SKM-1 (cell line): Measurements from ENCODE around the gene ALAS1.
"Not testable (repeated sequence)": the region's sequence is repeated elsewhere in the genome, so short reads cannot be mapped to it uniquely, and the experiment has no call there.

Experiments used
- DNase-seq: peaks from one replicate; lab custom pipeline; 2025; ENCODE audit not compliant: unreplicated experiment; lab: John Stamatoyannopoulos, UW

Gene ALAS1

GRCh38 chr3:52176951-52177700, 20.8 kb upstream of the ALAS1 start:
- DNase-seq = no peak

GRCh38 chr3:52177701-52178042, 20.3 kb upstream of the ALAS1 start:
- DNase-seq = no peak

GRCh38 chr3:52178126-52178525, 19.8 kb upstream of the ALAS1 start:
- DNase-seq = not testable (repeated sequence)

- DNase-seq = no peak
Observed at GRCh38 chr3:52178537-52178936, 19.4 kb upstream of the ALAS1 start.

GRCh38 chr3:52181543-52181942, 16.4 kb upstream of the ALAS1 start:
- no peak for DNase-seq

GRCh38 chr3:52182196-52182595, 15.8 kb upstream of the ALAS1 start:
- DNase-seq = peak; percentile 62

- no peak for DNase-seq
Observed at GRCh38 chr3:52182691-52183090, 15.3 kb upstream of the ALAS1 start.

- DNase-seq = no peak
Observed at GRCh38 chr3:52183786-52184445, 14.0 kb upstream of the ALAS1 start.

GRCh38 chr3:52184690-52185089, 13.3 kb upstream of the ALAS1 start:
- DNase-seq = no peak

- DNase-seq = no peak
Observed at GRCh38 chr3:52185311-52185710, 12.6 kb upstream of the ALAS1 start.

GRCh38 chr3:52185837-52186236, 12.1 kb upstream of the ALAS1 start:
- peak; percentile 82 for DNase-seq

GRCh38 chr3:52186729-52187128, 11.2 kb upstream of the ALAS1 start:
- no peak for DNase-seq

GRCh38 chr3:52188556-52188955, 9.4 kb upstream of the ALAS1 start:
- DNase-seq = no peak

- DNase-seq = no peak
Observed at GRCh38 chr3:52190294-52191074, 7.5 kb upstream of the ALAS1 start.

GRCh38 chr3:52191663-52192062, 6.3 kb upstream of the ALAS1 start:
- no peak for DNase-seq

- DNase-seq = no peak
Observed at GRCh38 chr3:52193065-52193464, 4.9 kb upstream of the ALAS1 start.

- DNase-seq = no peak
Observed at GRCh38 chr3:52194485-52195290, 3.3 kb upstream of the ALAS1 start.

GRCh38 chr3:52195291-52195597, 2.7 kb upstream of the ALAS1 start:
- DNase-seq = no peak

- DNase-seq = peak; percentile 75
Observed at GRCh38 chr3:52195823-52196331, 2.1 kb upstream of the ALAS1 start.

GRCh38 chr3:52196977-52197376, 983 bp upstream of the ALAS1 start:
- no peak for DNase-seq

GRCh38 chr3:52197499-52197841, 490 bp upstream of the ALAS1 start:
- DNase-seq = no peak
